Stimulated activated CD4-positive, alpha-beta T cell treated with anti-CD3 and anti-CD28 coated beads, Interleukin-15, amount 100 ng/mL, for 1 hour (primary cell): ENCODE results near the gene PSAP.
"Not testable (repeated sequence)": the region's sequence is repeated elsewhere in the genome, so short reads cannot be mapped to it uniquely, and the experiment has no call there.

ENCODE experiments used
- DNase-seq, 2 donors: peaks; one replicate each; pipeline ENCODE4 v3.0.0-alpha.2; 2020; ENCODE audit warnings: low read depth in 1 of 2, low spot score in 1 of 2

The PSAP gene

GRCh38 chr10:71874680-71875354, 23.8 kb upstream of the PSAP start:
- DNase-seq, result not testable (repeated sequence)

- DNase-seq, result no peak
Observed at GRCh38 chr10:71873582-71874211, 22.6 kb upstream of the PSAP start.

DNA sequence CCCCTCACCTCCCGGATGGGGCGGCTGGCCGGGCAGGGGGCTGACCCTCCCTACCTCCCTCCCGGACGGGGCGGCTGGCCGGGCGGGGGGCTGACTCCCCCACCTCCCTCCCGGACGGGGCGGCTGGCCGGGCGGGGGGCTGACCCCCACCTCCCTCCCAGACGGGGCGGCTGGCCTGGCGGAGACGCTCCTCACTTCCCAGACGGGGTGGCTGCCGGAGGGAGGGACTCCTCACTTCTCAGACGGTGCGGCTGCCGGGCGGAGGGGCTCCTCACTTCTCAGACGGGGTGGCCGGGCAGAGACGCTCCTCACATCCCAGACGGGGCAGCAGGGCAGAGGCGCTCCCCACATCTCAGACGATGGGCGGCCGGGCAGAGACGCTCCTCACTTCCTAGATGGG, 18.6 kb upstream of the PSAP start:
- not testable (repeated sequence) for DNase-seq

GRCh38 chr10:71868192-71868697, 17.2 kb upstream of the PSAP start:
- DNase-seq, result no peak

- DNase-seq, result no peak
Observed at GRCh38 chr10:71865561-71866041, 14.6 kb upstream of the PSAP start.

DNA sequence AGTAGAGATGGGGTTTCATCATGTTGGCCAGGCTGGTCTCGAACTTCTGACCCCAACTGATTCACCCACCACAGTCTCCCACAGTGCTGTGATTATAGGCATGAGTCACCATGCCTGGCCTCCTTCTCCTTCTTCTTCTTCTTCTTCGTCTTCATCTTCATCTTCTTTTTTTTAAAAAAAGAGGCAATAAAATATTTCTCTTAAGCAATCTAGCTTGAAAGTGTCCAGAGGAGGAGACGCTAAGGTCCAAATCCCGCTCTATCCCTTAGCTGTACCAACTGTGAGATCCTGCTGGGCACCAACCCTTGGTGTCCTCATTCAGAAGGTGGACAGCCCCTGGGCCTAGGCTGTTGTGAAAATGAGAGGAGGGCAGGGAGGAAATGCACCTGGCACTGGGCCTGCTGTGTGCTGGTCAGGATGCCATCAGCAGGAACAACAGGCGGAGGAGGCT, 13.9 kb upstream of the PSAP start:
- DNase-seq, result no peak

- no peak for DNase-seq
Observed at GRCh38 chr10:71863203-71863602, 12.2 kb upstream of the PSAP start.

GRCh38 chr10:71860243-71861029, 9.4 kb upstream of the PSAP start:
- DNase-seq, result no peak

GRCh38 chr10:71857934-71858890, 7.2 kb upstream of the PSAP start:
- no peak for DNase-seq

- DNase-seq, result no peak
Observed at GRCh38 chr10:71856619-71857018, 5.6 kb upstream of the PSAP start.

GRCh38 chr10:71854031-71854430, 3.0 kb upstream of the PSAP start:
- no peak for DNase-seq

DNA sequence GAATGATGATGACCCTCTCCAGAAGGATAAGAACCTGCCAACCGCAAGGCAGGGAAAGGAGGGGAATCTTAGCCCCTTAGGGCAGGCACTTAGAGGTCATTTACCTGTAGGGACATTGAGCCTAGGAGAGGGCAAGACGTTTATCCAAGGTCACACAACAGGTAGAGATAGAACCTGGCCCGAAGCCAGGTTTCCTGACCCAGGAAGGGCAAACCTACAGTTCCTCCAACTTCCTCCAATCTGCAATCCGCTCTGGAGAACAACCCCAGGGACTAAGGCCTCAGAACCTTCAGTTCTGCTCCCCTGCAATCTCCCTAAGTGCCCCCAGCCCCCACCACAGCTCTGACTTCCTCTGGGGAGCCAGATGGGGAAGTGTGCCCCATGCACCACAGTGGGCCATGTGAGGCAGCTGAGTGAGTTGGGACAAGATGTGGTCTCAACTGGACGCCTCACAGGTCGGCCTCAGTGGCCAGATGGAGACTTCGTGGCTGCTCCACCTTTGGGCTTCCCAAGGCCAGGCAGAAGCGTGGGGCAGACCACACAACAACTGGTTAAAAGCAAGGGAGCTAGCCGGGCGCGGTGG, 1.4 kb upstream of the PSAP start:
- no peak for DNase-seq

DNA sequence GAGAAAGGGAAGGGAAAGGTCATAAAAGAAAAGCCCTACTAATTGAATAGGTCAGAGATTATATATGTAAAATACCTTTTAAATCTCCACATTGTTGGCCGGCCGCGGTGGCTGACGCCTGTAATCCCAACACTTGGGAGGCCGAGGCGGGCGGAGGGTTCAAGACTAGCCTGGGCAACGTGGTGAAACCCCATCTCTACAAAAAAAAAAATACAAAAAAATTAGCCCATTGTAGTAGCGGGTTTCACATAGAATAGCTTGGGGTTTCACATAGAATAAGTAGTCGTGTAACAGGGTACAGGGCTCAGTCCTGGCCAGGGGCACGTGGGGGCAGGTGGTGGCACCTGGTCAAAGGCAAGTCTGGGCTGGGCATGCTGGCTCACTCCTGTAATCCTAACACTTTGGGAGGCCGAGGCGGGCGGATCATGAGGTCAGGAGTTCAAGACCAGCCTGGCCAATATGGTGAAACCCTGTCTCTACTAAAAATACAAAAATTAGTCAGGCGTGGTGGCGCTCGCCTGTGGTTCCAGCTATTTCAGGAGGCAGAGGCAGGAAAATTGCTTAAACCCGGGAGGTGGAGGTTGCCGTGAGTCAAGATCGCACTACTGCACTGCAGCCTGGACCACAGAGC, 529 bp upstream of the PSAP start:
- DNase-seq, result not testable (repeated sequence)

DNA sequence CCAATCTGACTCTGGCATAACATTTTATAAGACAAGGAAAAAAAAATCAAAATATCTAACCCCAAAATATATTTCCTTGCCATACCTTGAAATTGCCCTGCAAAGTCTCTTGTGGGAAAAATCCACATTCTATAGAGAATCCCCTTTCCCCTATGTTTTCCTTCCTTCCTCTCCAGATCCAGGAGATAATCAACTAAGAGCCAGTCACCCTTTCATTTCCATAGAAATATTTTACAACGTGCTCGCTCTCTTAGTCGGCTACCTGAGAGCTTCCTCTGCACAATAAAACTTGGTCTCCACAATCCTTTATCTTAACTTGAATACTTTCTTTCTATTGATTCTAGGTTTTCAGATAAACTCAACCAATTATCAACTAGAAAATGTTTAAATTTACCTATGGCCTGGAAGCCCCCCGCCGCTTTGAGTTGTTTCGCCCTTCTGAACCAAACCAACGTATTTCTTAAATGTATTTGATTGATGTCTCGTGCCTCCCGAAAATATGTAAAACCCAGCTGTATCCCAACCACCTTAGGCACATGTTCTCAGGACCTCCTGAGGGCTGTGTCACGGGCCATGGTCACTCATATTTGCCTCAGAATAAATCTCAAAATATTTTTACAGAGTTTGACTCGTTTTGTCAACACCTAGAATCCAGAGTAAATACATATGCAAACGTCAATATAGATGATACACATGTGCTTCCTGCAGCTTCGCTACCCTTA, 869 bp downstream of the PSAP start:
- no peak for DNase-seq

DNA sequence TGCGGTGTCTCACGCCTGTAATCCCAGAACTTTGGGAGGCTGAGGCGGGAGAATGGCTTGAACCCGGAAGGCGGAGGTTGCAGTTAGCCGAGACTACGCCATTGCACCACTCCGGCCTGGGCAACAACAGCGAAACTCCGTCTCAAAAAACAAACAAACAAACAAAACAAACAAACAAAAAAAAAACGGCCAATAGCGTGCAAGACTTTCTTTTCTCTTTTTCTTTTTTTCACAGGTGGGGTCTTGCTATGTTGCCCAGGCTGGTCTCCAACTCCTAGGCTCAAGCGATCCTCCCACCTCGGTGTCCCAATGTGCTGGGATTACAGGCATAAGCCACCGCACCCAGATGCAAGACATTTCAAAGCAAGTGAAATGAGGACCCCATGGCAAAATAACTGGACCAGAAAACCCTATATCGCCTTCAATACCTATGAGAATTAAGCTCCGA, 1.6 kb downstream of the PSAP start:
- DNase-seq, result no peak

DNA sequence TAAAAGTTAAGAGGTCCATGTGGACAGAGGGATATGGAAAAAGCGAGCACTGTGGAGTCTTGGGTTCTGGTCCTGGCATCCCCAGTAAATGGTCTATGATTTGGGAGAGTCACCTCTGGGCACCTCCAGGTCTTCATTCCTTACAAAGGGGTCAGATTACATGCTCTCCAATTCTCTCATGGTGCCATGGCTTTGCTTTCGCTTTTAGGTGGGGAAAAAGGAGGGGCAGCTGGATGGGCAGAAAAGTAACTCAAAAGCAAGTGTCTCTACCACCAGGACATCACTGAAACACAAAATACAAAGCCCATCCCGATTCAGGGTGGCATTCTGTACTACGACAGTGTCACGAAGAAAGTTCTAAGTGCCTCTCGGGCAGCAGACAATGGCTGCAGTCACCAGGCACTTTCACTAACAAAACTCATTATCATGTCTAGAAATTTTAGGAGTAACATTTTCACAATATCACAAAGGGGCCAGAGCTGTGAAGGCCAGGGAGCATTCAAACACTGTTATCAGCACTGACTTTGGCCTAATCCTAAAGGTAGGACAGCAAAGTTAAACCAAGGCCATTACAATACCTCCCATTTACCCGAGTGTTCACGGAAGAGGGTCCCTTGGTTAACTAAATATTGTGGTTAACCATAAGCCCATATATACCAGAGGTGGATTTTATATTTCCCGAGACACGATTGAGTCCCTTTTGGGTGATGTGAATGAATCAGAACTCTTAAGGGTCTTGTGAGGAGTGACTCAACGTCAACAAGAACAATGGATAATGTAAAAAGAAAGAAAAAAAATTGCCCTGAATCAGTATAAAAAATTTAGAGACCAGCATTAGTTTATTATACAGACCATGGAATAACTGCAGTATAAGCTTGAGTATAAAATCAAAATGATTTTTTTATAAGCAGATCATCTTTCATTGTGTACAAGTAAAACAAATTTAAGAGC, 2.5 kb downstream of the PSAP start:
- no peak for DNase-seq

DNA sequence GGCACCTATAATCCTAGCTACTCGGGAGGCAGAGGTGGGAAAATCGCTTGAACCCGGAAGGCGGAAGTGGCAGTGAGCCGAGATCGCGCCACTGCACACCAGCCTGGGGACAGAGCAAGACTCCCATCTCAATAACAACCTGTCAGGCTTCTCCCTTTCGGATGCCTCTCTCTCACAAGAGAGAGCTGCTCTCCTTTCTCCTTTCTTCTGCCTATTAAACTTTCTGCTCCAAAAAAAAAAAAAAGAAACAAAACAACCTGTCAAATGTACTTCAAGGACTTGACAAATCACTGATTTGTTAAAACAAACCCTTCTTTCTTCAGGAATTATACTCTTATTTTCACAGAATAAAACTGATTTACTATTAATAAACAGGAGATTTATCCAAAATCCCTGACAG, 3.6 kb downstream of the PSAP start:
- no peak for DNase-seq

- DNase-seq, result no peak
Observed at GRCh38 chr10:71846816-71847215, 4.2 kb downstream of the PSAP start.
